ENCODE data around the gene MTA1. TPM values are rescaled to one million over a fixed set of nuclear protein-coding genes. Genes with fewer than 3 reads are reported as not detected.

MTA1 gene
- total and polyA plus RNA-seq, 2 donors (not counting 1 experiment from before 2014, with no cell fraction given), result 137 to 147 TPM

GRCh38 chr14:105439710-105440553 is 20.3 kb downstream of the MTA1 start:
- H3K9ac ChIP-seq (ENCODE audit: low read length), result no peak overlapping the region
- intact Hi-C loops (cut with micrococcal nuclease), result no loop called here
- CTCF ChIA-PET, result no interaction called here

GRCh38 chr14:105440554-105440900 is 20.9 kb downstream of the MTA1 start:
- H3K27ac Mint-ChIP-seq, result no peak overlapping the region
- ATAC-seq (ENCODE audit: low read depth) (no peak), DNase-seq (no peak)
- no peak overlapping the region for H3K4me3 Mint-ChIP-seq
- peaks cover 0 to 5% of the 10 kb centered on the region in 2 experiments for H3K36me3 ChIP-seq (replicated peaks in 1 of 2; ENCODE audit: control extremely low read depth in 1 of 2, control insufficient read depth in 1 of 2, extremely low read depth in 1 of 2, insufficient read depth in 2 of 2, low read length in 1 of 2)
- over 99% methylated on average over 15 of the region's 15 CpGs for WGBS (ENCODE audit: insufficient coverage)
- POLR2A ChIA-PET, result no interaction called here
- CTCF ChIA-PET, result no interaction called here
- peaks cover 0 to 11% (median 4%) of the 10 kb centered on the region in 3 donors for H3K9me3 ChIP-seq (ENCODE audit: control extremely low read depth in 1 of 3, control insufficient read depth in 2 of 3, insufficient read depth in 1 of 3, low read length in 2 of 3)
- H3K9me3 Mint-ChIP-seq (ENCODE audit: insufficient read depth), result no peaks in the 10 kb centered on the region
- peaks cover 65% of the 10 kb centered on the region for H3K79me2 ChIP-seq (ENCODE audit: control insufficient read depth, insufficient read depth, low read length)
- no peak overlapping the region for H3K4me2 ChIP-seq (replicated peaks; ENCODE audit: low read depth, low read length, poor library complexity, severe bottlenecking)
- no peak overlapping the region for H3K4me3 ChIP-seq (ENCODE audit: control extremely low read depth in 1 of 5, extremely low read depth in 1 of 5, insufficient read depth in 1 of 5, low read depth in 2 of 5, low read length in 4 of 5)
- peaks cover 53% of the 10 kb centered on the region for H4K20me1 ChIP-seq (ENCODE audit: control insufficient read depth, insufficient read depth, low read length, poor library complexity, severe bottlenecking)
- TF ChIP-seq, protein P1, sequence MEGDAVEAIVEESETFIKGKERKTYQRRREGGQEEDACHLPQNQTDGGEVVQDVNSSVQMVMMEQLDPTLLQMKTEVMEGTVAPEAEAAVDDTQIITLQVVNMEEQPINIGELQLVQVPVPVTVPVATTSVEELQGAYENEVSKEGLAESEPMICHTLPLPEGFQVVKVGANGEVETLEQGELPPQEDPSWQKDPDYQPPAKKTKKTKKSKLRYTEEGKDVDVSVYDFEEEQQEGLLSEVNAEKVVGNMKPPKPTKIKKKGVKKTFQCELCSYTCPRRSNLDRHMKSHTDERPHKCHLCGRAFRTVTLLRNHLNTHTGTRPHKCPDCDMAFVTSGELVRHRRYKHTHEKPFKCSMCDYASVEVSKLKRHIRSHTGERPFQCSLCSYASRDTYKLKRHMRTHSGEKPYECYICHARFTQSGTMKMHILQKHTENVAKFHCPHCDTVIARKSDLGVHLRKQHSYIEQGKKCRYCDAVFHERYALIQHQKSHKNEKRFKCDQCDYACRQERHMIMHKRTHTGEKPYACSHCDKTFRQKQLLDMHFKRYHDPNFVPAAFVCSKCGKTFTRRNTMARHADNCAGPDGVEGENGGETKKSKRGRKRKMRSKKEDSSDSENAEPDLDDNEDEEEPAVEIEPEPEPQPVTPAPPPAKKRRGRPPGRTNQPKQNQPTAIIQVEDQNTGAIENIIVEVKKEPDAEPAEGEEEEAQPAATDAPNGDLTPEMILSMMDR (IDR thresholded peaks at IDR 0.05), result no peak
- no peak for TF ChIP-seq EZH2 (IDR thresholded peaks at IDR 0.05; ENCODE audit: borderline replicate concordance, insufficient read depth, low read depth, low read length, poor library complexity, severe bottlenecking)
- H3K27me3 Mint-ChIP-seq, result no peaks in the 10 kb centered on the region
- no peak overlapping the region for H3K9ac ChIP-seq (ENCODE audit: low read length)
- H3K4me1 ChIP-seq (ENCODE audit: control insufficient read depth in 2 of 2, insufficient read depth in 2 of 2, low read length in 2 of 2), result peaks cover 0 to 16% of the 10 kb centered on the region in 2 donors
- H3K27ac ChIP-seq (ENCODE audit: low read length in 2 of 2), result no peak overlapping the region
- peaks cover 13% of the 10 kb centered on the region for H3K4me1 Mint-ChIP-seq
- H3K27me3 ChIP-seq (replicated peaks in 1 of 4; ENCODE audit: control extremely low read depth in 1 of 4, control insufficient read depth in 3 of 4, insufficient read depth in 4 of 4, low read length in 3 of 4), result no peaks in the 10 kb centered on the region
- H2AFZ ChIP-seq (ENCODE audit: insufficient read depth, low read depth, low read length, poor library complexity, severe bottlenecking), result no peak overlapping the region
- intact Hi-C loops (cut with micrococcal nuclease), result no loop called here

More at GRCh38 chr14:105439710-105440553, 20.3 kb downstream of the MTA1 start:
- DNase-seq (no peak), ATAC-seq (ENCODE audit: low read depth) (no peak)
- peaks cover 0 to 5% of the 10 kb centered on the region in 2 experiments for H3K36me3 ChIP-seq (replicated peaks in 1 of 2; ENCODE audit: control extremely low read depth in 1 of 2, control insufficient read depth in 1 of 2, extremely low read depth in 1 of 2, insufficient read depth in 2 of 2, low read length in 1 of 2)
- H3K27ac ChIP-seq (ENCODE audit: low read length in 2 of 2), result no peak overlapping the region
- Mint-ChIP-seq H3K4me3 (no peak overlapping the region), H3K27me3 (no peaks in the 10 kb centered on the region), H3K9me3 (ENCODE audit: insufficient read depth) (no peaks in the 10 kb centered on the region), H3K27ac (no peak overlapping the region), H3K4me1 (peaks cover 17% of the 10 kb centered on the region)
- no peak for TF ChIP-seq EZH2 (IDR thresholded peaks at IDR 0.05; ENCODE audit: borderline replicate concordance, insufficient read depth, low read depth, low read length, poor library complexity, severe bottlenecking)
- TF ChIP-seq, protein P1 (IDR thresholded peaks at IDR 0.05), result no peak
- no peak overlapping the region for H3K4me2 ChIP-seq (replicated peaks; ENCODE audit: low read depth, low read length, poor library complexity, severe bottlenecking)
- peaks cover 0 to 16% of the 10 kb centered on the region in 2 donors for H3K4me1 ChIP-seq (ENCODE audit: control insufficient read depth in 2 of 2, insufficient read depth in 2 of 2, low read length in 2 of 2)
- 94% methylated on average over 33 of the region's 33 CpGs for WGBS (ENCODE audit: insufficient coverage)
- POLR2A ChIA-PET, result no interaction called here
- no peak overlapping the region for H2AFZ ChIP-seq (ENCODE audit: insufficient read depth, low read depth, low read length, poor library complexity, severe bottlenecking)
- no peaks in the 10 kb centered on the region for H3K27me3 ChIP-seq (replicated peaks in 1 of 4; ENCODE audit: control extremely low read depth in 1 of 4, control insufficient read depth in 3 of 4, insufficient read depth in 4 of 4, low read length in 3 of 4)
- H3K79me2 ChIP-seq (ENCODE audit: control insufficient read depth, insufficient read depth, low read length), result peaks cover 65% of the 10 kb centered on the region
- H4K20me1 ChIP-seq (ENCODE audit: control insufficient read depth, insufficient read depth, low read length, poor library complexity, severe bottlenecking), result peaks cover 59% of the 10 kb centered on the region
- H3K4me3 ChIP-seq (ENCODE audit: control extremely low read depth in 1 of 5, extremely low read depth in 1 of 5, insufficient read depth in 1 of 5, low read depth in 2 of 5, low read length in 4 of 5), result no peak overlapping the region
- peaks cover 0 to 11% (median 4%) of the 10 kb centered on the region in 3 donors for H3K9me3 ChIP-seq (ENCODE audit: control extremely low read depth in 1 of 3, control insufficient read depth in 2 of 3, insufficient read depth in 1 of 3, low read length in 2 of 3)
